Measurements from ENCODE around the gene DCST2. TPM values are rescaled to one million over a fixed set of nuclear protein-coding genes. Genes with fewer than 3 reads are reported as not detected.

The DCST2 gene
- total RNA-seq (2014; rRNA removed) (0.18 and 3.0 TPM in 2 replicates), Bru-seq, nascent RNA (percentile 24 among the genes with signal in this experiment), BruChase-seq, experiment 1, labeled RNA remaining after a 6-hour chase (percentile 26 among the genes with signal in this experiment), BruChase-seq, experiment 2, labeled RNA remaining after a 2-hour chase (percentile 33 among the genes with signal in this experiment)
- long read RNA-seq, partial matches to known transcripts = 1 of 10 reads
- long read RNA-seq, other reads (novel, unspliced or antisense) = 9 of 10 reads

DNA sequence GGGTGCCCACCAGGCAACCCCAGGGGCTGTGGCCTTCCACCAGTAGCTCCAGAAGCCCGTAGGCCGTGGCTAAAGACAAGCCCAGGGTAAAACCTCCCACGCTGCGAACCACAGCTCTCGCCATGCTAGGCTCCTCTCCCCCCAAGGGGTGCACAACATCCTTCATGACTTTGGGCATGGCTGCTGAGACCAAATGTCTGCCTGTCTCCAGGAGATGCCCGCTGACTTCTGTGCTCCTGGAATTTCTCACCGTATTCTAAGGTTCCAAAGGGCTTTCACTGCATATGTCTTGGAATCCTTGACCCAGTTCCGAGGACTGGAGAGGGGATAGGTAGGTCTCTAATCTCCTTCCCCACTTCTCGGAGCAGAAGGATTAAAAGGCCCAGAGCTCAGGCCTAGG is at the start of gene DCST2, which contains the start of gene DCST1:
TSS of gene DCST2 (minus strand) at position 258 of the 400 bp plus-strand sequence. CDS start at position 178, 80 bp downstream.
TSS of gene DCST1 (plus strand) at position 301 of the 400 bp plus-strand sequence. CDS start 213 bp downstream, outside the sequence.
- CTCF ChIA-PET = no interaction called here
- no peak within 1 kb of the TSS for H3K4me2 ChIP-seq (ENCODE audit: low read length)

DNA sequence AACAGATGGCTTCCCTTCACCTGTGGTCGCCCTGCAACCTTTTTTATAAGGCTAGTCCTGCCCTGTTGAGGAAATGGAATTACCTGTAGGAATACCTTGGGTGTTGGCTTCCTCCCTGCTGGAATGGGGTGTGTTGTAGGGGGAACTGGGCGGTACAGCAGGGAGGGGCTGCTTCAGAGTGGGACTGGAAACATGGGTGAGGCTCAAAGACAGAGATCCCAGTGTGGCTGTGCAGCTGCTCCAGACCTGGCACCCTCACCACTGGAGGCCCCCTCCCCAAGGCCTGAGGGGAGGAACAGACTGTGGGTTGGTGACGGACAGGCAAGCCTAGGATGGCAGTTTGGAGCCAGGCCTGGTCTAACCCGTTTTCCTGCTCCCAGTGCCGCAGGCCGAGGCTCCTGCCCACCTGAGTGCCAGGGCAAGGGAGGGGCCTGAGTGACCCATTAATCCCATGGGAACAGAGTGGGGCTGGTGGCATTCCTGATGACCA is 49.5 kb upstream of the DCST2 start:
- Histone ChIP-seq H3K9me2 (replicated peaks; ENCODE audit: low read length) (no peaks in the 10 kb centered on the region), H3K4me2 (ENCODE audit: low read length) (peak overlapping the region; percentile 80), H3K27me3 (ENCODE audit: low read length) (peaks cover 44% of the 10 kb centered on the region), H3K9ac (ENCODE audit: low read length) (no peak overlapping the region), H2AFZ (ENCODE audit: low read length) (peak overlapping the region; percentile 41; the same call in 1 of the 2 replicates), H3K4me1 (ENCODE audit: insufficient read depth, low read length) (peaks cover 77% of the 10 kb centered on the region), H3K4me3 (ENCODE audit: low read length) (peak overlapping the region; percentile 71; the same call in 1 of the 2 replicates), H4K20me1 (ENCODE audit: low read length) (no peaks in the 10 kb centered on the region), H3K79me2 (ENCODE audit: low read length) (no peaks in the 10 kb centered on the region), H3K36me3 (ENCODE audit: low read depth, low read length) (no peaks in the 10 kb centered on the region), H3K9me3 (ENCODE audit: low read length) (no peaks in the 10 kb centered on the region), H3K27ac (ENCODE audit: low read length) (no peak overlapping the region), H3F3A (ENCODE audit: low read length, unreplicated experiment) (no peaks in the 10 kb centered on the region)
- DNase-seq (peak; percentile 59), ATAC-seq (no peak)
- no TSS peak for BruUV-seq (replicated peaks)
- ChIA-PET CTCF (interaction anchor here (0.6 kb wide), 1 partner anchor 12 kb away, joined by 8 read pairs; no protein-coding TSS in a partner anchor), POLR2A (ENCODE audit: unreplicated experiment) (no interaction called here)
- TF ChIP-seq EZH2 (IDR thresholded peaks at IDR 0.05; ENCODE audit: low read length, unreplicated experiment) = no peak
- TF ChIP-seq, protein P1, sequence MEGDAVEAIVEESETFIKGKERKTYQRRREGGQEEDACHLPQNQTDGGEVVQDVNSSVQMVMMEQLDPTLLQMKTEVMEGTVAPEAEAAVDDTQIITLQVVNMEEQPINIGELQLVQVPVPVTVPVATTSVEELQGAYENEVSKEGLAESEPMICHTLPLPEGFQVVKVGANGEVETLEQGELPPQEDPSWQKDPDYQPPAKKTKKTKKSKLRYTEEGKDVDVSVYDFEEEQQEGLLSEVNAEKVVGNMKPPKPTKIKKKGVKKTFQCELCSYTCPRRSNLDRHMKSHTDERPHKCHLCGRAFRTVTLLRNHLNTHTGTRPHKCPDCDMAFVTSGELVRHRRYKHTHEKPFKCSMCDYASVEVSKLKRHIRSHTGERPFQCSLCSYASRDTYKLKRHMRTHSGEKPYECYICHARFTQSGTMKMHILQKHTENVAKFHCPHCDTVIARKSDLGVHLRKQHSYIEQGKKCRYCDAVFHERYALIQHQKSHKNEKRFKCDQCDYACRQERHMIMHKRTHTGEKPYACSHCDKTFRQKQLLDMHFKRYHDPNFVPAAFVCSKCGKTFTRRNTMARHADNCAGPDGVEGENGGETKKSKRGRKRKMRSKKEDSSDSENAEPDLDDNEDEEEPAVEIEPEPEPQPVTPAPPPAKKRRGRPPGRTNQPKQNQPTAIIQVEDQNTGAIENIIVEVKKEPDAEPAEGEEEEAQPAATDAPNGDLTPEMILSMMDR (conservative IDR thresholded peaks at IDR 0.05; ENCODE audit: low read depth, low read length) = no peak
- no peak for TF ChIP-seq EZH2phosphoT487 (IDR thresholded peaks at IDR 0.05; ENCODE audit: borderline replicate concordance, low read length)
- intact Hi-C loops (cut with micrococcal nuclease) = no loop called here

More for the DNA sequence above, at the start of gene DCST2, which contains the start of gene DCST1:
- DNase-seq (no peak), ATAC-seq (no peak)
- H3K79me2 ChIP-seq (ENCODE audit: low read length) = no peaks in the 10 kb centered on the region
- H2AFZ ChIP-seq (ENCODE audit: low read length) = no peak within 1 kb of the TSS
- POLR2A ChIA-PET (ENCODE audit: unreplicated experiment) = no interaction called here
- intact Hi-C loops (cut with micrococcal nuclease) = no loop called here
- H3K4me3 ChIP-seq (ENCODE audit: low read length) = no peak within 1 kb of the TSS
- H3K9me2 ChIP-seq (replicated peaks; ENCODE audit: low read length) = no peaks in the 10 kb centered on the region
- peaks cover 8% of the 10 kb centered on the region for H3K4me1 ChIP-seq (ENCODE audit: insufficient read depth, low read length)
- no peak within 1 kb of the TSS for H3K27ac ChIP-seq (ENCODE audit: low read length)
- H4K20me1 ChIP-seq (ENCODE audit: low read length) = no peaks in the 10 kb centered on the region
- H3K27me3 ChIP-seq (ENCODE audit: low read length) = no peaks in the 10 kb centered on the region
- no peaks in the 10 kb centered on the region for H3F3A ChIP-seq (ENCODE audit: low read length, unreplicated experiment)
- BruUV-seq (replicated peaks) = no TSS peak
- no peaks in the 10 kb centered on the region for H3K9me3 ChIP-seq (ENCODE audit: low read length)
- no peaks in the 10 kb centered on the region for H3K36me3 ChIP-seq (ENCODE audit: low read depth, low read length)
- TF ChIP-seq EZH2 (IDR thresholded peaks at IDR 0.05; ENCODE audit: low read length, unreplicated experiment) (no peak), EZH2phosphoT487 (IDR thresholded peaks at IDR 0.05; ENCODE audit: borderline replicate concordance, low read length) (no peak)
- TF ChIP-seq, protein P1 (conservative IDR thresholded peaks at IDR 0.05; ENCODE audit: low read depth, low read length) = no peak
- H3K9ac ChIP-seq (ENCODE audit: low read length) = no peak within 1 kb of the TSS

Data from PC-3 (cell line).